Chondrocyte (in vitro differentiated cells): ENCODE results near the gene RIMBP2. TPM values are rescaled to one million over a fixed set of nuclear protein-coding genes. Genes with fewer than 3 reads are reported as not detected.

Experiments
- DNase-seq: peaks from one replicate; pipeline ENCODE4 v3.0.0; 2021; ENCODE audit warnings: mixed read lengths, low spot score
- H3K27ac Mint-ChIP-seq: one replicate; pipeline ENCODE4 v1.8.0; 2021; ENCODE audit warnings: mild to moderate bottlenecking, moderate library complexity, mixed read lengths; ENCODE audit not compliant: unreplicated experiment
- H3K27me3 Mint-ChIP-seq: 2 replicates; pipeline ENCODE4 v1.8.0; 2021; ENCODE audit warnings: low read depth, mixed read lengths
- H3K36me3 Mint-ChIP-seq: 2 replicates; pipeline ENCODE4 v1.8.0; 2021; ENCODE audit warnings: low read depth, mixed read lengths
- H3K4me1 Mint-ChIP-seq: 2 replicates; pipeline ENCODE4 v1.8.0; 2021; ENCODE audit warnings: low read depth, mild to moderate bottlenecking, mixed read lengths
- H3K4me3 Mint-ChIP-seq: one replicate; pipeline ENCODE4 v1.8.0; 2021; ENCODE audit warnings: mild to moderate bottlenecking, moderate library complexity, mixed read lengths; ENCODE audit not compliant: unreplicated experiment
- H3K9me3 Mint-ChIP-seq: 2 replicates; pipeline ENCODE4 v1.8.0; 2021; ENCODE audit warnings: low read depth, mixed read lengths
- CTCF ChIP-seq: fragments of 200-600 bp; sonication (generic); IDR thresholded peaks from 2 replicates; pipeline ENCODE4 v1.5.0; 2021; ENCODE audit warnings: antibody characterized with exemption, mild to moderate bottlenecking, moderate library complexity
- total RNA-seq: library from RNA; stranded (reverse); gene quantifications from 3 replicates; pipeline ENCODE4 v1.2.1, GENCODE V29; 2021

The RIMBP2 gene
- total RNA-seq, 1 donor from 2014 or later, result 0.30 TPM

DNA sequence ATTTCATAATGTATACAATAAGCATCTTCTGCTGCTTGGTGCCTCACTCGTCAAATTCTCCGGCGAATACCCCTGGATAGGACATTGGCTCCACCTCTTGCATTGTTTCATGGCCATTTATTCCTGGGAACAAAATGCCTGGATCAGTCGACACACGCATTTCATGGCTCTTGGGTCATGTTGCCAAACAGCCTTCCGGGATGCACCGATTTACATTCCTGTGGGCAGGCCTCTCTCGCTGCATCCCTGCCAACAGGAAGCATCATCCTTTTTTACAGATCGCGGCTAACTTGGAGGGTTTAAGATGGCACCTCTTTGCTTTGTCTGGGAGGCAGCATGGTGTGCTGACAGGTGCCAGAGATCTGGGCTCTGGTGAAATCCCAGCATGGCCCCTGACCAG lies 32.7 kb upstream of the RIMBP2 start:
- no peak for DNase-seq
- H3K4me3 Mint-ChIP-seq, result no peak overlapping the region
- no peaks in the 10 kb centered on the region for H3K4me1 Mint-ChIP-seq
- TF ChIP-seq CTCF, result no peak
- no peak overlapping the region for H3K27ac Mint-ChIP-seq
- H3K9me3 Mint-ChIP-seq, result no peaks in the 10 kb centered on the region
- H3K27me3 Mint-ChIP-seq, result peaks cover 41% of the 10 kb centered on the region
- H3K36me3 Mint-ChIP-seq, result no peaks in the 10 kb centered on the region

DNA sequence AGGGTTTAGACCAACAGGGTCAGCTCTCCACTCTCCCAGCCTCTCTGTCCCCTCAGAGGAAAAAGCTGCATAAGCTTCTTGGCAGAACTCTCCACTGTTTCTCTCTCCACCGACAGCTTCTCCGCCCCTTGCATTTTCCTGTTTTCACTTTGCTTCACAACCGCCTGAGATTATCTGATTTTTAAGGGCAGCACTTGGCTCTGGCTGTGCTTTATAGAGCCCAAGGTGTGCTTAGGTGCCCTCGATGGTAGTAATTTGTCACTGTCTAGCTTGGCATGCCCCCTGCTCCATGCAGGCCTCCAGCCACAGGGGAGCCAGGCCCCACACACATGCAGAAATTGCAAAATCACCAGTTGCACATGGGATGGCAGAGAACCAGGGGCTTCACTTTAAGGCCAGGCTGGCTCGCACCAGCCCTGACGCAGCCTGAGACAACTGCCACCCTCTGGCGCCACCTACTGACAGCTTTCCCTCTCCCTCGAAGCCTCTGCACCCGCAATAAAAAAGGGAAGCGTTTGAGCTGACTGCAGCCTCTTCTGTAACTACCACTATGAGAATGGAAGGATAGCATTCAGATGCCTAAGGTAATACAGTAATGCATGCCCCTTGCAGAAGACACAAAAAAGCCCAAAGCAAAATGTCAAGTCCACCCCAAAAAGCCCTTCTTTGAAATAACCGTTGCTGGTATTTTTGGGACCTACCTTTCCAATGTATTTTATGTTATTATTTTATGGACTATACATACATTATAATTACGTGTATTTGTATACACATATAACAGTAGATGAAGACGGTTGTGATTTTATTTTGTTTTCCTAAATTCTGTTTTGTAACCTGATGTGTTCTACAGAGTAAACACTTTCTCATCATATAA lies 32.0 kb upstream of the RIMBP2 start:
- Mint-ChIP-seq H3K4me3 (no peak overlapping the region), H3K27me3 (peaks cover 41% of the 10 kb centered on the region), H3K36me3 (no peaks in the 10 kb centered on the region), H3K4me1 (no peaks in the 10 kb centered on the region), H3K9me3 (no peaks in the 10 kb centered on the region), H3K27ac (no peak overlapping the region)
- peak; percentile 90 for TF ChIP-seq CTCF
- no peak for DNase-seq

- no peak for DNase-seq
- Mint-ChIP-seq H3K4me3 (no peak overlapping the region), H3K27ac (no peak overlapping the region), H3K9me3 (no peaks in the 10 kb centered on the region), H3K36me3 (no peaks in the 10 kb centered on the region), H3K4me1 (no peaks in the 10 kb centered on the region), H3K27me3 (peaks cover 39% of the 10 kb centered on the region)
- no peak for TF ChIP-seq CTCF
Measured at GRCh38 chr12:130746546-130746945, 30.4 kb upstream of the RIMBP2 start.

- no peak overlapping the region for H3K27ac Mint-ChIP-seq
- peaks cover 34% of the 10 kb centered on the region for H3K27me3 Mint-ChIP-seq
- H3K36me3 Mint-ChIP-seq, result no peaks in the 10 kb centered on the region
- no peak for TF ChIP-seq CTCF
- no peaks in the 10 kb centered on the region for H3K9me3 Mint-ChIP-seq
- H3K4me3 Mint-ChIP-seq, result no peak overlapping the region
- no peak for DNase-seq
- H3K4me1 Mint-ChIP-seq, result no peaks in the 10 kb centered on the region
Measured at GRCh38 chr12:130745921-130746320, 29.8 kb upstream of the RIMBP2 start.

GRCh38 chr12:130744274-130744673 lies 28.2 kb upstream of the RIMBP2 start:
- Mint-ChIP-seq H3K4me3 (no peak overlapping the region), H3K36me3 (no peaks in the 10 kb centered on the region), H3K9me3 (no peaks in the 10 kb centered on the region), H3K27ac (no peak overlapping the region), H3K27me3 (peaks cover 28% of the 10 kb centered on the region), H3K4me1 (no peaks in the 10 kb centered on the region)
- DNase-seq, result no peak
- no peak for TF ChIP-seq CTCF
